Limb (tissue), 2 donors: ENCODE measurements around the gene RUSC2.

Experiments
- DNase-seq, 2 donors: peaks; one replicate each; pipeline ENCODE4 v3.0.0-alpha.2; 2016; ENCODE audit errors: extremely low spot score in 2 of 2

RUSC2 gene, protein sequence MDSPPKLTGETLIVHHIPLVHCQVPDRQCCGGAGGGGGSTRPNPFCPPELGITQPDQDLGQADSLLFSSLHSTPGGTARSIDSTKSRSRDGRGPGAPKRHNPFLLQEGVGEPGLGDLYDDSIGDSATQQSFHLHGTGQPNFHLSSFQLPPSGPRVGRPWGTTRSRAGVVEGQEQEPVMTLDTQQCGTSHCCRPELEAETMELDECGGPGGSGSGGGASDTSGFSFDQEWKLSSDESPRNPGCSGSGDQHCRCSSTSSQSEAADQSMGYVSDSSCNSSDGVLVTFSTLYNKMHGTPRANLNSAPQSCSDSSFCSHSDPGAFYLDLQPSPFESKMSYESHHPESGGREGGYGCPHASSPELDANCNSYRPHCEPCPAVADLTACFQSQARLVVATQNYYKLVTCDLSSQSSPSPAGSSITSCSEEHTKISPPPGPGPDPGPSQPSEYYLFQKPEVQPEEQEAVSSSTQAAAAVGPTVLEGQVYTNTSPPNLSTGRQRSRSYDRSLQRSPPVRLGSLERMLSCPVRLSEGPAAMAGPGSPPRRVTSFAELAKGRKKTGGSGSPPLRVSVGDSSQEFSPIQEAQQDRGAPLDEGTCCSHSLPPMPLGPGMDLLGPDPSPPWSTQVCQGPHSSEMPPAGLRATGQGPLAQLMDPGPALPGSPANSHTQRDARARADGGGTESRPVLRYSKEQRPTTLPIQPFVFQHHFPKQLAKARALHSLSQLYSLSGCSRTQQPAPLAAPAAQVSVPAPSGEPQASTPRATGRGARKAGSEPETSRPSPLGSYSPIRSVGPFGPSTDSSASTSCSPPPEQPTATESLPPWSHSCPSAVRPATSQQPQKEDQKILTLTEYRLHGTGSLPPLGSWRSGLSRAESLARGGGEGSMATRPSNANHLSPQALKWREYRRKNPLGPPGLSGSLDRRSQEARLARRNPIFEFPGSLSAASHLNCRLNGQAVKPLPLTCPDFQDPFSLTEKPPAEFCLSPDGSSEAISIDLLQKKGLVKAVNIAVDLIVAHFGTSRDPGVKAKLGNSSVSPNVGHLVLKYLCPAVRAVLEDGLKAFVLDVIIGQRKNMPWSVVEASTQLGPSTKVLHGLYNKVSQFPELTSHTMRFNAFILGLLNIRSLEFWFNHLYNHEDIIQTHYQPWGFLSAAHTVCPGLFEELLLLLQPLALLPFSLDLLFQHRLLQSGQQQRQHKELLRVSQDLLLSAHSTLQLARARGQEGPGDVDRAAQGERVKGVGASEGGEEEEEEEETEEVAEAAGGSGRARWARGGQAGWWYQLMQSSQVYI (N-terminal part only)

DNA sequence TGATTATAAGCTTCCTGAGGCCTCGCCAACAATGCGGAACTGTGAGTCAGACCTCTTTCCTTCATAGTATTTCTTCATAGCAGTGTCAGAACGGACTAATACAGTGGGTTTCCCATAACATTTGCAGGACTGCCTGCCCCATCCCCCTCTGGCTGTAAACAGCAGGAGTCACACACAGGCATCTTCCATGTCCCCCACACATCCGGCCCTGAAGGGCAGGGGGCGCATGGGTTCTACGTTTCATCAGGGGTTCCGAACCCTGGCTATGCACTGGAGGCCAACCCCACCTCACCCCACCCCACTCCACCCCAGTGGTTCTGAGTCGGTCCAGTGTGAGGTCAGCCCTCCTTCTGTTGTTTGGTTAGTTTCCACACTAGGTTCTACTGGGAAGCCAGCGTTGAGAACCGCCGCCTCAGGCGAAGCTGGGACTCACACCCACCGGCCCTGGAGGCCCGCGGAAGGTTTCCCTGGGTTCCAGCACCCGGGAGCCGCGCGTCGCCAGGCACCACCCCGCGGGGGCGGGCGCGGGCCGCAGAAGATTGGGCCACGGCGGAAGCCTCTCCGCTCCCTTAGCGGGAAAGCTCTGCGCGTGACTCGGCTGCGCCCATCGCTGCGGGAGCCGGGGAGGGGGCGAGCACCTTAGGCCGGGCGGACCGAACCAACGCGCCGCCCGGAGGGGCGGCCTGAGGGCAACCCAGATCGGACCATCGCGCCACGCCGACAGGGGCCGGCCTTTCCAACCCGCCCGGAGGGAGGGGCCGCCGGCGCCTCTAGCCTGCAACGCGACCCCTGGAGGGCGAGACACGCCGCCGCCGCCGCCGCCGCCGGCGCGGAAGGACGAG lies at the start of gene RUSC2:
Gene RUSC2, plus strand, starts transcription at position 799 of the 842 bp plus-strand sequence. CDS start 56,411 bp downstream, outside the sequence.
- DNase-seq: peak; percentile 81 to 91

DNA sequence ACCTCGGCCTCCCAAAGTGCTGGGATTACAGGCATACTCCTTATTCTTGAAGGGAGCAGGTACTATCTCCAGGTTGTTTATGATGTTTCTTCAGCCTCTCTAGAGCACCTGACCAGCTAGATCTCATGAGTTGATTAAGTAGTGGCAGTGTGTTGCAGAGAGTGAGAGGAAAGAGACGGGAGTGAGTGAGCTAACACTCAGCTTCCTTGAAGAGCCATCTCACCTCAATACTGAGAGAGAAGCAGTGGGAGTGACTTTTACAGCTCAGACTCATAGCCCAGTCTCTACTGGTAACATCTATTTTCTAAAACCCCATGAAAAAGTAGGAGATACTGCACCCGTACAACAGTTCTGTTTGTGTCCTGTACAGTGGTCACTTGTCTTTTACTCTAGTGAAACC lies 43.9 kb upstream of the RUSC2 start:
- no peak for DNase-seq

DNA sequence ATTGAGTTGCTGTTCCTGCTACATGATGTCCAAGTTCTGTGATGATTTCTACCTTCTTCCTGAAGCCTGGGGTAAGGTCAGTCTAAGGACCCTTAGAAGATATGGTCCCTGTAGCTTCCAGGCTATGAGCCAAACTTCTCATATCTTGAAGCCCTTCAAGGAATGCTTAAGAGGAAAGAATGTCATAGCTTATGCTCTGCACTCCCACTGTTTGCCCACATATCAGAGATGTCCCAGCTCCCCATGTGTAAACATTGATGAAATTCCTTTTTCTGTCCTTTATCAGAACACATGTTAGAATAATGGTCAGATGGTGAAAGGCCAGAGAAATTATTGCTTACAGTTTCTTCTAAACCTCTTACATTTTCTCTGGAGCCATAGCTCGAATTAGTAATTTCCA lies 41.4 kb upstream of the RUSC2 start:
- DNase-seq: no peak

DNA sequence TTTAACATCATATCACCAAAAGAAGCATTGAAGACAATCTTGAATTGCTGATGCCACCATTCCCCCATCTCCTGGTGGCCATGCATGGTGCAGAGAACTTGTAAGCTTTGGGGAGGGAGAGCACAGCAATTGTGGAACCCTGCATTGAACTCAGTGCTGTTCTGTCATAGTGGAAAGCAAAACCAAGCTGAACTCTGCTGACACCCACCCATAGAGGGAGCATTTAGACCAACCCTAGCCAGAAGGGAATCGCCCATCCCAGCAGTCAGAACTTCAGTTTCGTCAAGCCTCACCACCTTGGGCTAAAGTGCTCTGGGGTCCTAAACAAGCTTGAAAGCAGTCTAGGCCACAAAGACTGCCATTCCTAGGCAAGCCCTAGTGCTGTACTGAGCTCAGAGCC lies 37.4 kb upstream of the RUSC2 start:
- no peak for DNase-seq

DNA sequence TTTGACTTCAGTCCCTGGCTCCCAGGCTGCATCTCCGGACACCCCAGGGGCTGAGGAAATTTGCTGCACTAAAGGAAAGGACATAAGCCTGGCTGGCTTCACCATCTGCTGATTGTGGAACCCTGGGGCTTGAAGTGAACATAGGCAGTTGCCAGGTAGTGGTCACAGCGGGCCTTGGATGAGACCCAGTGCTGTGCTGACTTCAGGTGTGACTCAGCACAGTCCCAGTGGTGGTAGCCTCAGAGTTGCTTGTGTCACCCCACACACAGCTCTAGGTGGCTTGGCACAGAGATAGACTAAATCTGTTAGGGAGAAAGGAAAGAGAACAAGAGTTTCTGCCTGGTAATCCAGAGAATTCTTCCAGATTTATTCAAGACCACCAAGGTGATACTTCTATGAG lies 36.1 kb upstream of the RUSC2 start:
- DNase-seq: no peak

DNA sequence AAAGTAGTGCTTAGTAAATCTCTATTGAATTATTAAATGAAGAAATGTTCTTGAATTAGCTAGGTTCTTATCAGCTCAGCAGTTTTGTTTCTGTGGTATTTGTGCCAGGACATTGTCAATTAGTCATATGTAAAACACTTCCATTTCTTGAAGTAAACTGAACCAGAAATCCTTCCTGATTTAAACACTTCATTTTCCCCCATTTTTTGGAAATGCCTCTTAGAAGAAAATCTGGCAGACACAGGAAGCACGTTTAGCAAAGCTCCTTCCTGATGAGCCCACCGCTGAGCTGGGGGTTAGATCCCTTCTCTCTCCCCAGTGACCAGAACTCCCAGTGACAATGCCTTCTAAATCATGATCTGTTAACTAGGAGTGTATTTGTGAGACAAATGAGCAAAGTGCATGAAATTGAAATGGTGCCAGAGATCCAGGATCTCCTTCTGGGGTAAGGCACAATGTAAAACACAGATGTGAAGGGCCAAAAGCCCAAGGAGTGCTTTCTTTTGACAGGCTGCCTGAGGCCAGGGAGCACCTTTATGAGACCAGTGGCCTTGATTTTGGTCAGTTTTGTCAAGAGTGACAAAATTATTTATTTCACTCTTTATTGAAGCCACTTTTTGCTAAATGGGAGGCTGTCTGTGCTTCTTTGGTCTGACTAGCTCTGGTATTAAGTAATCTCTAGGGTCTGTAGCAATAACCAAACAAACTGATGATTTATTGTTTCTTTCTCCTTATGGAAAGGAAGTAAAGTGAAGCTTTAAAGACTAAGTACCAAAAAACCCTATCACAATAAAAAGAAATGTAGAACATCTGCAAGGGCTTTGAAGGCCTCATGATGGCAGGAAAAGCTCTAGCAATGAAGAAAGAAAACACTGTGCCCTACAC lies 25.5 kb upstream of the RUSC2 start:
- DNase-seq: no peak

DNA sequence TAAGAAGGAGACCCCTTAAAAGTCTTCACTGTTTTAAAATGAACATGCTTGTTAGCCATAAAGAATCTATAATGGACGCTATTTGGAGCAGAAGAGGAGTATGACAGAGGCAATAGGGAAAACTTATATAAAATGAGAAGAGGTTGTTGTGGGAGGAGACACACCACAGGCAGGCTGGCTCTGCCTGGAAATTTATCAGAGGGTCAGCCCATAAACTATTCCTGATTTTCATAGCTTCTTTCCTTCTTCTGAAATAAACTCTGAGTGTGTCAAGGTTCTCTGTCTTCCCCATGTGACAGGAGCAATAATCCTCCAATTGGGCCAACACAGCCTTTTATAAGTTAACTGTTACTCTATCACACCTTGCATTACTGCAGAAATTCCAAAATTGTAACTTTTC lies 19.6 kb upstream of the RUSC2 start:
- DNase-seq: no peak

DNA sequence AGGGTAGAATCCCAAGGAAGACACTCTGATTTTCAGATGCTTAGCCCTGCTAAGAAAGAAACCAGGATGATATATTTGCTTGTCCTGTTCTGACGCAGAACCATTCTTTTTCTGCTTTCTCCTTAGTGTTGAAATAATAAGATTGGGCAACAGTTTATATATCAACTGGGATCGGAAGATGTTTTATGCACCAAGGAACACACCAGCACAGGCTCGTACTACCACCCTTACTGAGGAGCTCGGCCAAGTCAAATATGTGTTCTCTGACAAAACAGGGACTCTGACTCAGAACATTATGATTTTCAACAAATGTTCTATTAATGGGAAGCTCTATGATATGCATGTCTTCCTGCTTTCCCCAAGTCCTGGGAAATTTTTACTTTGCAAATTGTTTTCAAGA lies 19.0 kb upstream of the RUSC2 start:
- DNase-seq: no peak

DNA sequence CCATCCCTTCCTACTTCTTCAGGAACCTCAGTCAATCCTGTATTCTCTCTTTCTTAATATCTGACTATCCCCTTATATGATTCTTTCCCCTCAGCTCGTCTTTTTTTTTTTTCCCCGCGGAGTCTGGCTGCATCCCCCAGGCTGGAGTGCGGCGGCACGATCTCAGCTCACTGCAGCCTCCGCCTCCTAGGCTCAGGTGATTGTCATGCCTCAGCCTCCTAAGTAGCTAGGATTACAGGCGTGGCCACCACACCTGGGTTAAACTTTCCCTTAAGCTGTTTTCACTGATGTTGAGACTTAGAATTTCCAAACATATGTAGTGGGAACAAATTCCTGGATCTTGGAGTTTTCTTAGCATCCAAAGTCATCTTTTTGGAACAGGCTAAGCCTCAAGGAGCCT lies 13.3 kb upstream of the RUSC2 start:
- DNase-seq: no peak

DNA sequence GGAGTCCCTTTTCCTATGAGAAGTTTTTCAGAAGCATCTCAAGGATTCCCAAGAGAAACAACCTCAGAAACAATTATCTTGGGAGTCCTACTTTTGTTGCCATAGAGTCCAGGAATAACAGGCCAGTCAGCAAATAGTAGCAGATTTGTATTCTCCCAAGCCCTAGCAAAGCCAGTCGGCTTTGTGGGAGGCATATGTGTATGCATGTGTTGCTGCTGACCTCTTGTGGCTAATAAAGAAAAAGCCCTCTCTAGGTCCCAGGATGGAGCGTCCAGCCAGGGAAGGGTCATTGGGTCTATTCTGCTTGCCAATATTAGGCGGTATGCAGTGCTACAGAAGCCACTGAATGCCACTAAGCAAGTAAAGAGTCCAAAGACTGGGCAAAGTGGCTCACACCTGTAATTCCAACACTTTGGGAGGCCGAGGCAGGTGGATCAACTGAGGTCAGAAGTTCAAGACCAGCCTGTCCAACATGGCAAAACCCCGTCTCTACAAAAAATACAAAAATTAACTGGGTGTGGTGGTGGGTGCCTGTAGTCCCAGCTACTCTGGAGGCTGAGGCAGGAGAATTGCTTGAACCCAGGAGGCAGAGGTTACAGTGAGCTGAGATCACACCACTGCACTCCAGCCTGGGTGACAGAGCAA lies 12.6 kb upstream of the RUSC2 start:
- peak; percentile 46 to 61 for DNase-seq

DNA sequence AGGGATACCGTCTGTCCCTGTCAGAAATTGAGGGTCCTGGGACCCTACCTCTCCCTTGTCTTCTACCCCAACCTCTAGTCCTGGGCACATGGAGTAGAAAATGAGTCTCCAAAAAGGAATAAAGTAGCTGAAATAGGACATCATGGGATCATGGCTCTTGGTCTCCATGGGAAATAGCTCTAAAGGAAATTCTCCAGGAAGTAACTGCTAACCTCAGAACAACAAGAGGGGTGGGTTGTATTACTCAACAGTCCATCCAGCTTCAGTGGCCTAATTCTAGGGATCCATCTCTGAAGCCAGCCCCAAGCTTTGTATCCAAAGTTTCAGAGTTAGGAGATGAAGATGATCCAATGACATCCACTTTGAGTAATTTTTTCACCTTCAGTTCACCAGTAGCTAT lies 11.0 kb upstream of the RUSC2 start:
- DNase-seq: no peak

DNA sequence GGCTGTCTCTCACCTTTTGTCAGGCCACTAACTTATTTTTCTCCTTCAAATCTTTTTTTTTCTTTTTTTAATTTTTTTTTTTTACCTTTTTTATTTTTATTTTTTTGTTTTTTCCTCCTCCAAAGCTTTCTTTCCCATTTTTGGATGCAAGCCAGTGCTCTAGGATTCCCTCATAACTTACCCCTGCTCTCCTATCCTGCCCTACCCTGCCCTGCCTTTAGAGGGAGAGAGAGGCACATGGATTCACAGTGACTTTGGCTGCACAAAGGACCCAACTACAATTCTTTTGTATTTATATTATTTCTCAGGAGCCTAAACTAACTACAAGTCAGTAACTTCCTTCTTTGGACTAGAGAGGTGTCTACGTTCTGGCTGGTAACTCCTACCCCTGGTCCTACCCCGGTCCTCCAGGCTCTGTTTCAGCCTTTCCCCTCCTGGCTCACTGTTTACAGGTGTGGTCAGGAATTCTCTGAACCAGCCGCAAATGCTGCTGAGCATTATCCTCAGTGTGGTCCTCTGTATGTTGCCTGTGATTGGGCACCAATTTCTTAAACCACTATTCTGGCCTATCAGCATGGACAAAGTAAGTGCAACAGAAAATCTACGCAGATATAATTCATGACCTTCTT lies 8.4 kb upstream of the RUSC2 start:
- DNase-seq: no peak

DNA sequence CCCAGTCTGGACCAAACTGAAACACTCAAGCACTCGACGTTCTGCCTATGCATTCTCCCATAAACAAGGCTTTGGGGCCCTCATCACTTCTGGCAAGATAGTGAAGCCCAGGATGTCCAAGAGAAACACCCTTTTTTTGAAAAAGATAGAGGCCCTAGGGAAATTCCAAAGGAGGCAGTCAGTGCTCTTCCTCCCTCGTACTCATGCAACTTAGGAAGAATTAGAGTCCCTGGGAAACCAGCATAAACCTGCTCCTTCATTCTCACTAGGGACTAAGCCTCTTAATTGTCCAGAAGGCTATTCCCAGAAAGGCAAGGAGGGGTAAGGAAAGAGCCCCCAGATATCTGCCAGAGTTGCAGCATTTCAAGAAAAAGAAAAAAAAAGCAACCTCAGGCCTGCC lies 7.8 kb upstream of the RUSC2 start:
- DNase-seq: no peak

DNA sequence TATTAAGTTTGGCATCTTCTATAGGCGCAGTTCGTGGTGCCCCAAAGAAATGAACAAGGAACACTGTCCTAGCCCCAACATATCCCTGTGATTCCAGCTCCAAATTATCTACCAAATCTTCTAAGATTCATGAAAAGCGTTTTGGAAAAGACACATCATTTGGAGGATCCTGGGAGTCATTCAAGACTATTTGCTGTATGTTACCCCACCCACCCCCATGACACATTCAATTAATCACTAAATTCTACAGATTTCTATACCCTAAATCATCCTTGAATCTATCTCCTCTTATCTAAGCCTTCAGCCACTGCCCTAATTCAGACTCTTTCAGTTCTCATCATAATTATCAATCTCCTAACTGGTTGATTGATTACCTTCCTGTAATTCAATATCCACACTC lies 5.5 kb upstream of the RUSC2 start:
- DNase-seq: no peak

DNA sequence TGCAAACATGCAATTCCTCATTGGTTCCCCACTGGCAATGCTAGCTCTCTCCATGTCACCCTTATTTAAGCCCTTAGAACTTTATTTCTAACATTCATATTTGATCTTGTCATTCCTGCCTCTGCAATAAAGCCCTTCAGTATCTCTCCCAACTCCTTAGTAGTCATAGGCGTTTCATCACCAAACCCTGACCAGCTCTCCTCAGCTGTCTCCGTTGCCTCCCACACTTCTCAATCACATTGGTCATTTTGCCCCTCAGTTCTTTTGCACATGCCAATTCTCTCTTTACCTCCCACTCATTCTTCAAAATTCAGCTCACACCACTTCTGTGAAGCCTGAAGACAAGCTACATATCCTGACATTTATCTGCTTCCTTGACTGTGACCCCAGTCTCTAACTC lies 2.8 kb upstream of the RUSC2 start:
- DNase-seq: no peak

DNA sequence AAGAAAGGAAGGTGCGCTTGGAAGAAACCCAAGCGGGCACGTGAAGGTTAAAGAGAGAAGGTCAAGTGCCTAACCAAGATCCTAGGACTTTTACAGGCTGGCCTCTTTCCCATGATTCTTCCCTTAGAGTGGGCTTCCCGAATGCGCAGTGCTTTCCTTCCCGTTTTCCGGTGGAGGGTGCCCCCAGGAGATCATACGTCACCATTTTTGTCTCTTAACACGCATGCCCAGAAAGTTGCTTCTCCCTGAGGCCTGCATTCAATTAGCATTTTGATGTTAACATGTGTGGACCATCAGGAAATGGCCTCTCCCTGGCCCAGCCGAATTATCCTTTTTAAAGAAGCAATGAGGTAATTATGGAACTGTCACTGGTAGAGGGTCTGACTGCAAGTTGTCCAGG lies 1.9 kb upstream of the RUSC2 start:
- DNase-seq: peak in 1 of 2 donors; percentile 43

DNA sequence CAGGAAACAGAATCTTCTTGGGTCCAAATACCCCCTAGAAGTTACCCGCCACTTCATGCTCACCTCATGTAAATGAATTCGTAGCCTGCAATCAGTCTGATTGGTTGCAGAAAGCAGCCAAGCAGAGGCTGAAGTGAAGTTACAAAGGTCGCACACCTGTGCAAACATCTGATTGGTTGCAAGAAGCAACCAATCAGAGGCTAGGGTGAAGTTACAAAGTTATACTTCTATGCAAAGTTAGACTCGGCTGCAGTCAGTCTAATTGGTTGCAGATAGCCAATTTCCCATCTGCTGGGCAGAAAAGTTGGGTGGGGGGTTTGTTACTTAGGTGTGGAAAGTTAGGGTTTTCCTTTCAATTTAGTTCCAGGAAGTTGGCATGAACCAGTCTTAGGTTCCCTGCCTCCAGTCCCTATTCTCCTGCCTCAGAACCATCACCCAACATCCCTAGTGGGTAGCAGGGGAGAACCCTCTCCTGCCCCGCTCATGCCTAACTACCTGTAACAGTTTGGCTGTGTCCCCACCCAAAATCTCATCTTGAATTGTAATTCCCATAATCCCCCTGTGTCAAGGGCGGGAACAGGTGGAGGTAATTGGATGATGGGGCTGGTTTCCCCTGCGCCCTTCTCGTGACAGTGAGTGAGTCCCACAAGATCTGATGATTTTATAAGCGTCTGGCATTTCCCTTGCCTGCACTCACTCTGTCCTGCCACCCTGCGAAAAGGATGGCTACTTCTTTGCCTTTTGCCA lies 1.2 kb upstream of the RUSC2 start:
- no peak for DNase-seq
